HepG2 (cell line): ENCODE measurements around the gene PBOV1. TPM values are rescaled to one million over a fixed set of nuclear protein-coding genes. Genes with fewer than 3 reads are reported as not detected.

Experiments
- ATAC-seq: fragments of 200-7000 bp; cut with Tn5 transposase; 3 replicates; pipeline ENCODE4 v1.9.1; 2020; ENCODE audit warnings: mild to moderate bottlenecking, moderate library complexity
- BruUV-seq: library from RNA; stranded (reverse); fragments of 400-500 nt; replicated peaks from 2 replicates; lab custom pipeline; 2021; lab: Mats Ljungman, UMichigan
- CTCF ChIA-PET: fragments of 300-600 bp; formaldehyde crosslinking; extraction: SDS; loops from one replicate; lab custom pipeline; 2021; ENCODE audit warnings: low total read pairs, inconsistent platforms, low intra/inter-chr PET ratio; lab: Yijun Ruan, JAX
- POLR2A ChIA-PET: fragments of 350-600 bp; sonication (Branson Sonifier 250); formaldehyde crosslinking; loops from one replicate; lab custom pipeline; 2020; ENCODE audit warnings: antibody characterized with exemption, inconsistent platforms; lab: Yijun Ruan, JAX
- DNase-seq: peaks from one replicate; pipeline ENCODE4 v3.0.0-alpha.2; 2015; ENCODE audit warnings: low spot score
- FAIRE-seq: peaks from 3 replicates; lab custom pipeline; 2011; peaks lifted over from hg19 to GRCh38; lab: Jason Lieb, UNC
- H2AFZ ChIP-seq: one replicate; pipeline ENCODE4 v1.6.1; 2011; ENCODE audit warnings: low read length, inconsistent platforms
- H3K27ac ChIP-seq: fragments of 300-600 bp; 3 replicates; pipeline ENCODE4 v1.8.0; 2011; ENCODE audit warnings: mixed run types, mild to moderate bottlenecking, mixed read lengths, low read length, inconsistent platforms; ENCODE audit not compliant: insufficient read depth; ENCODE audit errors: extremely low read length
- H3K27me3 ChIP-seq, 2 experiments: fragments of 200-600 bp in 1 of 2; 2 replicates in 1 of 2; 3 replicates in 1 of 2; pipeline versions ENCODE4 v1.6.0 to v1.8.0; 2011; ENCODE audit warnings: low read length in 2 of 2, mild to moderate bottlenecking in 2 of 2, moderate library complexity in 2 of 2, inconsistent platforms in 1 of 2; ENCODE audit not compliant: insufficient read depth in 2 of 2, control insufficient read depth in 1 of 2
- H3K36me3 ChIP-seq, 2 experiments: fragments of 200-600 bp in 1 of 2; replicated peaks in 1 of 2; 2 replicates in 1 of 2; 3 replicates in 1 of 2; pipeline versions ENCODE4 v1.5.1 to v1.8.0; 2011; ENCODE audit warnings: low read length in 2 of 2, inconsistent platforms in 1 of 2; ENCODE audit not compliant: insufficient read depth in 2 of 2, control insufficient read depth in 1 of 2
- H3K4me1 ChIP-seq: 2 replicates; pipeline ENCODE4 v1.5.1; 2012; ENCODE audit warnings: low read length, inconsistent platforms; ENCODE audit not compliant: insufficient read depth
- H3K4me2 ChIP-seq: 2 replicates; pipeline ENCODE4 v1.6.0; 2011; ENCODE audit warnings: low read depth, low read length, inconsistent platforms
- H3K4me3 ChIP-seq, 3 experiments: fragments of 200-600 bp in 1 of 3; sonication (generic), shearing (Covaris generic) in 1 of 3; replicated peaks in 1 of 3; 2 replicates each; pipeline ENCODE4 v1.5.1; 2011 to 2016; ENCODE audit warnings: low read length in 3 of 3, inconsistent platforms in 2 of 3, low read depth in 2 of 3, mild to moderate bottlenecking in 2 of 3, control low read depth in 1 of 3, mixed read lengths in 1 of 3; ENCODE audit not compliant: insufficient read depth in 1 of 3
- H3K79me2 ChIP-seq: one replicate; pipeline ENCODE4 v1.6.1; 2011; ENCODE audit warnings: low read length, inconsistent platforms; ENCODE audit not compliant: insufficient read depth
- H3K9ac ChIP-seq: 2 replicates; pipeline ENCODE4 v1.6.0; 2011; ENCODE audit warnings: mild to moderate bottlenecking, low read depth, low read length, inconsistent platforms; ENCODE audit not compliant: insufficient read depth
- H3K9me3 ChIP-seq: 2 replicates; pipeline ENCODE4 v1.5.1; 2012; ENCODE audit warnings: mild to moderate bottlenecking, low read length
- H4K20me1 ChIP-seq: 2 replicates; pipeline ENCODE4 v1.6.0; 2011; ENCODE audit warnings: inconsistent platforms, mild to moderate bottlenecking, low read length, moderate library complexity; ENCODE audit not compliant: insufficient read depth
- ASH2L ChIP-seq: fragments of 300-600, 200-600 bp; sonication (generic); IDR thresholded peaks from 2 replicates; pipeline ENCODE4 v1.7.0; 2017; ENCODE audit warnings: low read depth, mild to moderate bottlenecking, moderate library complexity, mixed read lengths, low read length; ENCODE audit not compliant: insufficient read length
- ATM ChIP-seq: fragments of 450-650 bp; IDR thresholded peaks from 2 replicates; pipeline ENCODE4 v1.7.1; 2017; ENCODE audit warnings: mild to moderate bottlenecking, borderline replicate concordance
- FOXA3 ChIP-seq: IDR thresholded peaks from 2 replicates; pipeline ENCODE4 v1.6.1; 2016; ENCODE audit warnings: missing genetic modification reagents, missing compliant biosample characterization
- KMT2A ChIP-seq: sonication (generic); formaldehyde crosslinking; IDR thresholded peaks from 2 replicates; pipeline ENCODE4 v1.4.0; 2020; ENCODE audit warnings: missing genetic modification reagents
- MED13 ChIP-seq: sonication (generic); formaldehyde crosslinking; IDR thresholded peaks from 2 replicates; pipeline ENCODE4 v1.5.0; 2020; ENCODE audit warnings: missing genetic modification reagents
- NKX3-1 ChIP-seq: sonication (generic); formaldehyde crosslinking; IDR thresholded peaks from 2 replicates; pipeline ENCODE4 v1.5.0; 2020; ENCODE audit warnings: missing genetic modification reagents
- NONO ChIP-seq, 2 experiments: fragments of 450-650 bp in 1 of 2; sonication (generic) in 1 of 2; formaldehyde crosslinking in 1 of 2; IDR thresholded peaks in 1 of 2; conservative IDR thresholded peaks in 1 of 2; 2 replicates each; pipeline versions ENCODE4 v1.6.1 to v1.8.0; 2017 to 2022; ENCODE audit warnings: mild to moderate bottlenecking in 1 of 2, missing genetic modification reagents in 1 of 2, moderate library complexity in 1 of 2
- NR2F2 ChIP-seq: IDR thresholded peaks from 2 replicates; pipeline ENCODE4 v1.6.1; 2012; ENCODE audit warnings: low read depth, inconsistent platforms, borderline replicate concordance
- RCOR2 ChIP-seq: IDR thresholded peaks from 2 replicates; pipeline ENCODE4 v1.6.1; 2016; ENCODE audit warnings: missing biosample characterization, missing genetic modification reagents
- ZBTB7A ChIP-seq: sonication (generic); formaldehyde crosslinking; IDR thresholded peaks from 2 replicates; pipeline ENCODE4 v1.8.0; 2022; ENCODE audit warnings: mild to moderate bottlenecking, missing genetic modification reagents
- ZFY ChIP-seq: sonication (generic); formaldehyde crosslinking; IDR thresholded peaks from 2 replicates; pipeline ENCODE4 v1.4.0; 2020; ENCODE audit warnings: missing genetic modification reagents
- ZNF276 ChIP-seq: sonication (generic); formaldehyde crosslinking; IDR thresholded peaks from 2 replicates; pipeline ENCODE4 v1.4.0; 2020; ENCODE audit warnings: mild to moderate bottlenecking, low read depth, missing genetic modification reagents
- ZNF281 ChIP-seq: sonication (generic); formaldehyde crosslinking; IDR thresholded peaks from 2 replicates; pipeline ENCODE4 v1.4.0; 2020; ENCODE audit warnings: missing genetic modification reagents, borderline replicate concordance
- ZNF496 ChIP-seq: sonication (generic); formaldehyde crosslinking; IDR thresholded peaks from 2 replicates; pipeline ENCODE4 v1.8.1; 2023; ENCODE audit warnings: mild to moderate bottlenecking, moderate library complexity, missing genetic modification reagents; ENCODE audit not compliant: insufficient replicate concordance
- ZNF543 ChIP-seq: sonication (generic); formaldehyde crosslinking; IDR thresholded peaks from 2 replicates; pipeline ENCODE4 v1.4.0; 2020; ENCODE audit warnings: mild to moderate bottlenecking, missing genetic modification reagents
- ZNF557 ChIP-seq: sonication (generic); formaldehyde crosslinking; IDR thresholded peaks from 2 replicates; pipeline ENCODE4 v1.4.0; 2020; ENCODE audit warnings: missing genetic modification reagents
- ZNF883 ChIP-seq: sonication (generic); formaldehyde crosslinking; IDR thresholded peaks from 2 replicates; pipeline ENCODE4 v1.5.1; 2020; ENCODE audit warnings: mild to moderate bottlenecking, missing genetic modification reagents; ENCODE audit errors: not compliant biosample characterization
- ZNF891 ChIP-seq: sonication (generic); formaldehyde crosslinking; IDR thresholded peaks from 2 replicates; pipeline ENCODE4 v1.5.0; 2020; ENCODE audit warnings: mild to moderate bottlenecking, missing genetic modification reagents
- WGBS: methylation state at CpG from one replicate; pipeline ENCODE4 v1.1.6; 2017; ENCODE audit warnings: low lambda C conversion rate; 5-methylcytosine and 5-hydroxymethylcytosine counted together
- in situ Hi-C: cut with HindIII; loops from 2 replicates; pipeline ENCODE4 v1.10.0; 2017; ENCODE audit warnings: low pct_unique_long_range_greater_than_20kb; ENCODE audit not compliant: extremely low pct_ligation_motif_present
- intact Hi-C: fragments of 100-400 bp; cut with micrococcal nuclease; formaldehyde crosslinking; loops from one replicate; pipeline ENCODE4 v1.10.0; 2022; ENCODE audit not compliant: unreplicated experiment
- polyA plus RNA-seq, 8 experiments: library from polyadenylated mRNA; depleted of rRNA in 3 of 8; stranded (reverse) in 7 of 8; unstranded in 1 of 8; fragments of >200 nt; fragmentation: Illumina TruSeq in 4 of 8; extraction: Trizol in 4 of 8; gene quantifications; 2 replicates each; pipeline versions ENCODE4 v1.2.1 to v1.2.3, GENCODE V29; 2011 to 2016; ENCODE audit warnings: low read depth in 4 of 8, missing spikeins in 1 of 8, mixed read lengths in 1 of 8; ENCODE audit not compliant: insufficient read depth in 1 of 8
- total RNA-seq, 5 experiments: library from RNA; depleted of rRNA; stranded (reverse); fragments of >200 nt; fragmentation: Illumina TruSeq; extraction: Trizol; gene quantifications; 2 replicates each; pipeline ENCODE4 v1.2.3, GENCODE V29; 2016; ENCODE audit warnings: low read depth in 1 of 5

Gene PBOV1
- total and polyA plus RNA-seq, 2 of the 13 experiments (the other 11 are each of a cell fraction or from before 2014, with no cell fraction given): not detected

- POLR2A ChIA-PET: no interaction called here
- TF ChIP-seq ZBTB7A (CRISPR knock-in tag) (no peak), ZNF496 (CRISPR knock-in tag) (no peak), ZNF883 (CRISPR knock-in tag) (no peak), ZNF891 (CRISPR knock-in tag) (no peak), ASH2L (no peak), KMT2A (CRISPR knock-in tag) (no peak), NR2F2 (no peak), MED13 (no peak), ZNF543 (CRISPR knock-in tag) (no peak), RCOR2 (CRISPR knock-in tag) (no peak), ZNF276 (CRISPR knock-in tag) (no peak), FOXA3 (no peak), NKX3-1 (CRISPR knock-in tag) (no peak), NONO (IDR thresholded peaks at IDR 0.05) (no peak), NONO (CRISPR knock-in tag; conservative IDR thresholded peaks at IDR 0.05) (no peak), ZNF281 (no peak), ATM (no peak), ZFY (CRISPR knock-in tag) (no peak), ZNF557 (CRISPR knock-in tag) (no peak)
These were observed 43.0 kb upstream of the PBOV1 start for GRCh38 chr6:138261116-138261780.

More at GRCh38 chr6:138261116-138261780, 43.0 kb upstream of the PBOV1 start:
- no peaks in the 10 kb centered on the region for H4K20me1 ChIP-seq
- no peaks in the 10 kb centered on the region; a peak in 1 of 5 replicates for H3K36me3 ChIP-seq
- no peak overlapping the region for H3K4me2 ChIP-seq
- in situ Hi-C loops: no loop called here
- no peak overlapping the region for H3K27ac ChIP-seq
- H2AFZ ChIP-seq: no peak overlapping the region
- ATAC-seq: no peak
- 81% methylated on average over 2 of the region's 2 CpGs for WGBS
- no peak overlapping the region for H3K9ac ChIP-seq
- H3K9me3 ChIP-seq: no peaks in the 10 kb centered on the region
- CTCF ChIA-PET: no interaction called here
- H3K27me3 ChIP-seq: no peaks in the 10 kb centered on the region
- no peaks in the 10 kb centered on the region for H3K79me2 ChIP-seq
- no peak overlapping the region for H3K4me3 ChIP-seq
- intact Hi-C loops: no loop called here
- no peak for FAIRE-seq
- no peak for DNase-seq
- no TSS peak for BruUV-seq
- peaks cover 49% of the 10 kb centered on the region for H3K4me1 ChIP-seq
